GM12878 (cell line): ENCODE data around the gene UBE2Z. TPM values are rescaled to one million over a fixed set of nuclear protein-coding genes. Genes with fewer than 3 reads are reported as not detected.
A peak's percentile ranks its signal among the peaks of the same experiment; 100 is the strongest.

Experiments
- ATF2 ChIP-seq: IDR thresholded peaks from 2 replicates; pipeline ENCODE4 v1.6.1; 2012; ENCODE audit warnings: low read length, inconsistent platforms
- BCLAF1 ChIP-seq: fragments of 450-650 bp; IDR thresholded peaks from 2 replicates; pipeline ENCODE4 v1.6.1; 2017; ENCODE audit warnings: antibody characterized with exemption, mild to moderate bottlenecking, moderate library complexity
- BMI1 ChIP-seq: fragments of 450-650 bp; IDR thresholded peaks from 2 replicates; pipeline ENCODE4 v1.6.1; 2016; ENCODE audit warnings: mild to moderate bottlenecking, moderate library complexity, borderline replicate concordance
- HSF1 ChIP-seq: fragments of 150-350 bp; IDR thresholded peaks from 2 replicates; pipeline ENCODE4 v1.6.1; 2014; ENCODE audit warnings: mild to moderate bottlenecking, low read depth, low read length
- KLF5 ChIP-seq: fragments of 450-650 bp; IDR thresholded peaks from 2 replicates; pipeline ENCODE4 v1.6.1; 2014; ENCODE audit warnings: mild to moderate bottlenecking; ENCODE audit not compliant: partially characterized antibody
- PKNOX1 ChIP-seq: fragments of 450-650 bp; IDR thresholded peaks from 2 replicates; pipeline ENCODE4 v1.6.1; 2016; ENCODE audit warnings: mild to moderate bottlenecking
- RBBP5 ChIP-seq: fragments of 200-600 bp; sonication (generic); conservative IDR thresholded peaks from 2 replicates; pipeline ENCODE4 v1.6.1; 2016
- SIN3A ChIP-seq: IDR thresholded peaks from 2 replicates; pipeline ENCODE4 v1.6.1; 2012; ENCODE audit warnings: low read depth, low read length, improper control_type of control experiment
- SKIL ChIP-seq: fragments of 450-650 bp; IDR thresholded peaks from 2 replicates; pipeline ENCODE4 v1.6.1; 2017; ENCODE audit warnings: mild to moderate bottlenecking, low read depth, inconsistent platforms; ENCODE audit not compliant: poor library complexity, severe bottlenecking
- SMARCA5 ChIP-seq: fragments of 450-650 bp; IDR thresholded peaks from 2 replicates; pipeline ENCODE4 v1.6.1; 2017; ENCODE audit warnings: mild to moderate bottlenecking
- TBL1XR1 ChIP-seq: IDR thresholded peaks from 2 replicates; pipeline ENCODE4 v1.6.1; 2012; ENCODE audit warnings: low read depth, low read length, improper control_type of control experiment
- ZNF207 ChIP-seq: fragments of 450-650 bp; IDR thresholded peaks from 2 replicates; pipeline ENCODE4 v1.6.1; 2014; ENCODE audit warnings: antibody characterized with exemption, mild to moderate bottlenecking, borderline replicate concordance
- ZNF592 ChIP-seq: fragments of 450-650 bp; IDR thresholded peaks from 2 replicates; pipeline ENCODE4 v1.6.1; 2017; ENCODE audit warnings: mild to moderate bottlenecking, moderate library complexity
- polyA plus RNA-seq, 11 experiments: library from polyadenylated mRNA; depleted of rRNA in 4 of 11; unstranded in 6 of 11; stranded (reverse) in 5 of 11; fragments of >200 nt; fragmentation: Nextera tagmentation in 4 of 11; fragmentation: Illumina TruSeq in 1 of 11; extraction: Ambion mirVana in 4 of 11; extraction: Trizol in 1 of 11; gene quantifications; 1 replicate in 1 of 11; 2 replicates in 10 of 11; pipeline versions ENCODE4 v1.2.1 to v1.2.3, GENCODE V29; 2011 to 2016; ENCODE audit warnings: inconsistent platforms in 2 of 11, missing spikeins in 2 of 11, low read depth in 1 of 11
- total RNA-seq, 4 experiments: library from RNA; depleted of rRNA in 3 of 4; stranded (reverse); fragments of >200 nt in 3 of 4; fragmentation: Illumina TruSeq in 1 of 4; extraction: Trizol in 1 of 4; gene quantifications; 2 replicates each; pipeline versions ENCODE4 v1.2.1 to v1.2.3, GENCODE V29; 2013 to 2021

The UBE2Z gene
- total and polyA plus RNA-seq, 10 of the 15 experiments (the other 5 are each of a cell fraction or from before 2014, with no cell fraction given) = 23.1 to 191 (median 57.4) TPM

- TF ChIP-seq ZNF592 = 0 out of 2 replicates have a peak, but pooled peaks have one; percentile 55
- TF ChIP-seq HSF1 = no peak
- TF ChIP-seq TBL1XR1 = 0 out of 2 replicates have a peak, but pooled peaks have one; percentile 24
- TF ChIP-seq RBBP5 = no peak
- no peak for TF ChIP-seq PKNOX1
- no peak for TF ChIP-seq ATF2
- TF ChIP-seq SKIL = no peak
- no peak for TF ChIP-seq SMARCA5
- no peak for TF ChIP-seq BMI1
- no peak for TF ChIP-seq BCLAF1
- TF ChIP-seq ZNF207 = peak; percentile 66; the same call in 1 of the 2 replicates
- TF ChIP-seq KLF5 = no peak
- TF ChIP-seq SIN3A = peak; percentile 82; the same call in 1 of the 2 replicates
Observed at GRCh38 chr17:48944515-48945260, 36.5 kb downstream of the UBE2Z start, which contains the start of gene SNF8 (continued).
